ENCODE measurements around the gene RAB3IP.

- TF ChIP-seq POLR2A (IDR thresholded peaks at IDR 0.05) (no peak), CTCF (IDR thresholded peaks at IDR 0.05 in 8 of 11, conservative IDR thresholded peaks at IDR 0.05 in 3 of 11) (no peak), POLR2AphosphoS5 (IDR thresholded peaks at IDR 0.05) (no peak)
These were observed 102.1 kb downstream of the RAB3IP start for GRCh38 chr12:69840727-69841126.

Measured in spleen (tissue), 7 donors.